ENCODE measurements around the gene BMF.

DNA sequence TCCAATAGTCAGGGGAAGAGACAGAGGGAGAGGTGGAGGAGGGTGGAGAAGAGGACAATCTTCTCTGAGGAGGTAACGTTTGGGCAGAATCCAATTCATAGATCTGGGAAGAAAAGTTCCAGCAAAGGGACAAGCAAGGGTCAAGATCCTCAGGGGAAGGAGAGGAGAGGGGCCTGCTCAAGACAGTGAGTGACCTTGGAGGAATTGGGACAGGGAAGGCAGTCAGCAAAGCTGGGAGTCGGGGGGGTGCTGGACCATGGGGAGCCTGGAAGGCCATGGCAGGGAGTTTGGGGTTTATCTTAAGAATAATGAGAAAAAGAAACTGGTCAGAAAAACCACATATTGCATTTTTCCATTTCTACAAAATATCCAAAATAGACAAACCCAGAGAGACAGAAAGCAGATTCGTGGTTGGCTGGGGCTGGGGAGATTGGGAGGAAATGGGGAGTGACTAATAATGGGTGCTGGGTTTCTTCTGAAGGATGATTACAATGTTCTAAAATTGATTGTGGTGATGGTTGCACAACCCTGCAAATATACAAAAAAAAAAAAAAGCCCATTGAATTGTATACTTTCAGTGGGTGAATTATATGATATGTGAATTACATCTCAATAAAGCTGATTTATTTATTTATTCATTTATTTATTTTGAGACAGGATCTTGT, 50.1 kb downstream of the BMF start:
- TF ChIP-seq CTCF (IDR thresholded peaks at IDR 0.05) (no peak), POLR2A (IDR thresholded peaks at IDR 0.05) (no peak)

Measured in prostate gland (tissue), 2 donors.